Nephron progenitor cell (in vitro differentiated cells): ENCODE data around the gene CDK4.

Source experiments
- DNase-seq: peaks from one replicate; pipeline ENCODE4 v3.0.0; 2021
- H3K27ac Mint-ChIP-seq: 2 replicates; pipeline ENCODE4 v1.8.0; 2021; ENCODE audit warnings: mild to moderate bottlenecking, moderate library complexity, mixed read lengths
- H3K27me3 Mint-ChIP-seq: 2 replicates; pipeline ENCODE4 v1.8.0; 2021; ENCODE audit warnings: mild to moderate bottlenecking, low read depth, mixed read lengths; ENCODE audit not compliant: poor library complexity
- H3K36me3 Mint-ChIP-seq: 2 replicates; pipeline ENCODE4 v1.8.0; 2021; ENCODE audit warnings: low read depth, mixed read lengths
- H3K4me1 Mint-ChIP-seq: 2 replicates; pipeline ENCODE4 v1.8.0; 2021; ENCODE audit warnings: mixed read lengths
- H3K4me3 Mint-ChIP-seq: 2 replicates; pipeline ENCODE4 v1.8.0; 2021; ENCODE audit warnings: mild to moderate bottlenecking, moderate library complexity, mixed read lengths
- H3K9me3 Mint-ChIP-seq: 2 replicates; pipeline ENCODE4 v1.8.0; 2021; ENCODE audit warnings: mild to moderate bottlenecking, moderate library complexity, mixed read lengths
- TF ChIP-seq, protein P1 (sequence below): fragments of 200-600 bp; sonication (generic); IDR thresholded peaks from 2 replicates; pipeline ENCODE4 v1.5.0; 2021; ENCODE audit warnings: antibody characterized with exemption

Gene CDK4

DNA sequence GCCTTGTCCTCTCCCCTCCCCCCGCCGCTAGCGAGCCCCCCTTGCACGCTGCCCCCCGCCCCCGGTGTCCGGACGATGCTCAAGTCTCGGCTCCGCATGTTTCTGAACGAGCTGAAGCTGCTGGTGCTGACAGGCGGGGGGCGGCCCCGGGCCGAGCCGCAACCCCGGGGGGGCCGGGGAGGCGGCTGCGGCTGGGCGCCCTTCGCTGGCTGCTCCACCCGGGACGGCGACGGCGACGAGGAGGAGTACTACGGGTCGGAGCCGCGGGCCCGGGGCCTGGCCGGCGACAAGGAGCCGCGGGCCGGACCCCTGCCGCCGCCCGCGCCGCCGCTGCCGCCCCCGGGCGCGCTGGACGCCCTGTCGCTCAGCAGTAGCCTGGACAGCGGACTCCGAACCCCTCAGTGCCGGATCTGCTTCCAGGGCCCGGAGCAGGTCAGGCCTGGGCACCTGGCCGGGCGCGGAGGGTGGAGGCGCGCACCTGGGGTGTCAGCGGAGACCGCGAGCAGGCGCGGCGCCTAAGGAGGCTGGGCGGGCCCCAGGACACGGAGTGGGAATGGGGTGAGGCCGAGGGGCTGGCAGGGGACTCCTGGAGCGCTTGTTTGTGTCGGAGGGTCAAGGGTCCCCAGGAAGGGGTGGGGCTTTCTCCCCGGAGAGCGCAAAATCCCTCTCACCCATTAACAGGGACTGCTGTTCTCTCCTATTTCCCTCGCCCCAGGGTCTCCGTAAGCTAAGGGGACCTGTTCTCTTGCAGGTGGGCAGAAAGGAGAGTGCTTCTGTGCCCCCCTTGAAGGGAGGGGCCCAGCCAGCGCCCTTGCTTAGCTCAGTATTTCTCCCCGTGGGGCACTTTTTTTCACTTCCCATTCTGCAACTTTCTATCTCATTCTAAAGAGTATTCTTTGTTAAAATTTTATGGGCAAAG, 3.6 kb upstream of the CDK4 start:
- peaks cover 78% of the 10 kb centered on the region for H3K27me3 Mint-ChIP-seq
- peaks cover 18% of the 10 kb centered on the region for H3K36me3 Mint-ChIP-seq
- no peak overlapping the region for H3K27ac Mint-ChIP-seq
- no peaks in the 10 kb centered on the region for H3K9me3 Mint-ChIP-seq
- peak; percentile 49 for DNase-seq
- peaks cover 46% of the 10 kb centered on the region for H3K4me1 Mint-ChIP-seq
- TF ChIP-seq, protein P1, sequence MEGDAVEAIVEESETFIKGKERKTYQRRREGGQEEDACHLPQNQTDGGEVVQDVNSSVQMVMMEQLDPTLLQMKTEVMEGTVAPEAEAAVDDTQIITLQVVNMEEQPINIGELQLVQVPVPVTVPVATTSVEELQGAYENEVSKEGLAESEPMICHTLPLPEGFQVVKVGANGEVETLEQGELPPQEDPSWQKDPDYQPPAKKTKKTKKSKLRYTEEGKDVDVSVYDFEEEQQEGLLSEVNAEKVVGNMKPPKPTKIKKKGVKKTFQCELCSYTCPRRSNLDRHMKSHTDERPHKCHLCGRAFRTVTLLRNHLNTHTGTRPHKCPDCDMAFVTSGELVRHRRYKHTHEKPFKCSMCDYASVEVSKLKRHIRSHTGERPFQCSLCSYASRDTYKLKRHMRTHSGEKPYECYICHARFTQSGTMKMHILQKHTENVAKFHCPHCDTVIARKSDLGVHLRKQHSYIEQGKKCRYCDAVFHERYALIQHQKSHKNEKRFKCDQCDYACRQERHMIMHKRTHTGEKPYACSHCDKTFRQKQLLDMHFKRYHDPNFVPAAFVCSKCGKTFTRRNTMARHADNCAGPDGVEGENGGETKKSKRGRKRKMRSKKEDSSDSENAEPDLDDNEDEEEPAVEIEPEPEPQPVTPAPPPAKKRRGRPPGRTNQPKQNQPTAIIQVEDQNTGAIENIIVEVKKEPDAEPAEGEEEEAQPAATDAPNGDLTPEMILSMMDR, result no peak
- H3K4me3 Mint-ChIP-seq, result peak overlapping the region; percentile 76

DNA sequence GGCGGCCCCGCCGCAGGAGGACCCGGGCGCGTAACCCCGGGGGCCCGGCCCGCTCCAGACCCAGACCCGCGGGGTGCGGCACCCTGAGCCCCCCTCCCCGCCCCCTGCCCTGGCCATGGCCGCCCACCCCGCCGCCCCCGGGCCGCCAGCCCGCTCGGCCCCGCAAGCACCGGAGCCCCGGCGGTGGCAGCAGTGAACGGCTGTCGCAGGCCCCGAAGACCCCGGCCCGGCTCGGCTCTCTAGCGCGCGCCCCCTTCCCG, 3.0 kb upstream of the CDK4 start:
- DNase-seq, result no peak
- Mint-ChIP-seq H3K36me3 (peaks cover 24% of the 10 kb centered on the region), H3K4me1 (peaks cover 52% of the 10 kb centered on the region), H3K27me3 (peaks cover 72% of the 10 kb centered on the region), H3K9me3 (no peaks in the 10 kb centered on the region), H3K4me3 (no peak overlapping the region), H3K27ac (no peak overlapping the region)
- TF ChIP-seq, protein P1, result no peak

DNA sequence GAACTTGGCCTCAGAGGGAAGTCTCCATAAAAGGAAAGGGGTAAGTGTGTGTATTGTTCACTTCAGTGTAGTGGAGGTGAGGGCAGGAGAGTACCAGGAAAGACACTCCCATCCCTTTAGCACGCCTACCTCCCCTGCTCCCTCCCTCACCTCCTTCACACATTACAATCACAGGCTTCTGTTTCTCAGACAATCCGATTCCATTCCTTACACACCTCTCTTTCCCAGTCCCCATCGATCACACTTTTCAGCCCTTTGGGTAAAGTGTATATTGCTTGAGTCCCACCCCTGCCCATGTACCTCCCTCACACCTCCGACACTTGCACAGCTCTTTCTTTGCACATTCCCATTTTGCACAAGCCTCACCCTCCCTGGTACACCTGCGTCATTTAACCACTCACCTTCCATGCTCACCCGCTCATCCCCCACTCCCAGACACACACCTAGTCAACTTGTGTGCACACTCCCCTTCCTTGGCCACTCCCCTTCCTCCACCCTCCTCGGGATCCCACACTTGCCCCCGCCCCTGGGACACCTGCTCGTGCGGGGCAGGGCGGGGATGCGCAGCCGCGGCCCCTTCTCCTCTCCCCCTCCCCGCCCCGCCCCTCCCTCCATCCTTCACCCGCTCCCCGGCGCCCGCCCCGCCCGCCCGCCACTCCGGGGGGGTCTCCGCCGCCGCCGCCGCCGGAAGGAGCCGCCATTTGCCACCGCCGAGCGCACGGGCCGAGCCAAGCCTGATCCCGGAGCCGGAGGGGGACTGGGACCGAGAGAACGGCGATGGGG, 2.5 kb upstream of the CDK4 start, which contains the start of gene MARCHF9:
TSS of gene MARCHF9 (plus strand) at position 693 of the 783 bp plus-strand sequence. CDS start 426 bp downstream, outside the sequence.
- Mint-ChIP-seq H3K9me3 (no peaks in the 10 kb centered on the region), H3K4me1 (peaks cover 53% of the 10 kb centered on the region), H3K27me3 (peaks cover 67% of the 10 kb centered on the region), H3K36me3 (peaks cover 26% of the 10 kb centered on the region), H3K27ac (peak within 1 kb of the TSS; percentile 47), H3K4me3 (peak within 1 kb of the TSS; percentile 91)
- TF ChIP-seq, protein P1, result no peak
- DNase-seq, result peak; percentile 57

DNA sequence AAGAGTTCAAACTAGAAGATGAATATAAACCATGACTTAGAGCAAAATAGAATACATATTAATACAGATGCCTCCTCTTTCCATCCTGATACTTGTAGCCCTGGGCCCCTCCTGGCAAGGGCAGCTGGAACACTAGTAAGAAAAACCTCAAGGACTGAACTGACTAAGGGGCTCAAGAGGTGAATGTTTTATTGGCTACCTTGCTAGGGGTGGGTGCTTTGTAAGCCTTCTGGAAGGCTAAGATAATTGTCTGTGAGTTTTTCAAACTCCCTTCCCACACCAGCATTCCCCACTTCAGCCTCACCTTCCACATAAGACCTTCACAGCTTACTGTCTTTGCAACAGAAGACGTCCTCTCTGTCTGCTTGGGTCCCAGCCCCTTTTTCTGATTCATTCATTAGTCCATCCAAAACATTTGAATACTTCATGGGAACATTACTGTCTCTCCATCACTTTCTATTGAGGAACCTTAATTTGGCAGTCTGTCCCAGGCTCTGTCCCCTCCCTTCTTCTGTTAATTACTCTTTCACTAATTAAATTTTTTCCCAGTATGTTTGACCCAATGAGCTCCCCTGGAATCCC, 1.7 kb upstream of the CDK4 start:
- H3K27me3 Mint-ChIP-seq, result peaks cover 60% of the 10 kb centered on the region
- H3K4me1 Mint-ChIP-seq, result peaks cover 53% of the 10 kb centered on the region
- peaks cover 34% of the 10 kb centered on the region for H3K36me3 Mint-ChIP-seq
- no peaks in the 10 kb centered on the region for H3K9me3 Mint-ChIP-seq
- peak overlapping the region; percentile 91 for H3K4me3 Mint-ChIP-seq
- TF ChIP-seq, protein P1, result no peak
- peak overlapping the region; percentile 47 for H3K27ac Mint-ChIP-seq
- DNase-seq, result no peak

DNA sequence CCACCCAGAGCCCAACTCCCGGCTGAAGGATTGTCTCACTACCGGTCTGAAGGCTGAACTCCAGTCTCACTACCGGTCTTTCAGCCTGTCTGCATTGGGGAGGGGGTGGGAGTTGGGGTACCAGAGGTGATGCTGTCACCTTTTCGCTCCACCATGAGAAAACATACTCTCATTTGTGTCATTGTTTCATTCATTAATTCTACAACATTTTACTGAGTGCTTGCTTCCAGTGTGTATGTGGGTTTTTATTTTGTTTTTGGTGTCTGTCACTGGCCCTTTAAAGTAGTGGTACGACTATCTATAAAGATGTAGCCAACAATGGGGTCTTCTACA, 524 bp upstream of the CDK4 start:
- Mint-ChIP-seq H3K27ac (no peak overlapping the region), H3K27me3 (peaks cover 47% of the 10 kb centered on the region), H3K4me3 (peak overlapping the region; percentile 98), H3K9me3 (no peaks in the 10 kb centered on the region), H3K36me3 (peaks cover 40% of the 10 kb centered on the region), H3K4me1 (peaks cover 53% of the 10 kb centered on the region)
- no peak for DNase-seq
- TF ChIP-seq, protein P1, result no peak
